CD8-positive, alpha-beta memory T cell (primary cell): ENCODE measurements around the gene FIGLA. TPM values are rescaled to one million over a fixed set of nuclear protein-coding genes. Genes with fewer than 3 reads are reported as not detected.
"Not testable (repeated sequence)": the region's sequence is repeated elsewhere in the genome, so short reads cannot be mapped to it uniquely, and the experiment has no call there.

ENCODE experiments used
- CTCF ChIA-PET: fragments of 350-600 bp; sonication (Branson Sonifier 250); formaldehyde crosslinking; loops from one replicate; lab custom pipeline; 2021; ENCODE audit warnings: antibody characterized with exemption; lab: Charles Lee
- POLR2A ChIA-PET: fragments of 350-600 bp; sonication (Branson Sonifier 250); formaldehyde crosslinking; loops from one replicate; lab custom pipeline; 2021; ENCODE audit warnings: antibody characterized with exemption; lab: Charles Lee
- DNase-seq, 5 donors: peaks; one replicate each; pipeline versions ENCODE4 v3.0.0 to v3.0.0-alpha.2; 2020 to 2022; ENCODE audit warnings: mixed read lengths in 1 of 5
- H3K27ac ChIP-seq: one replicate; pipeline ENCODE4 v1.7.0; 2013; ENCODE audit warnings: low read depth, mild to moderate bottlenecking, low read length, moderate library complexity
- H3K27me3 ChIP-seq: 2 replicates; pipeline ENCODE4 v1.7.0; 2013; ENCODE audit warnings: low read length, mild to moderate bottlenecking; ENCODE audit not compliant: insufficient read depth, poor library complexity, severe bottlenecking
- H3K36me3 ChIP-seq: 2 replicates; pipeline ENCODE4 v1.7.0; 2013; ENCODE audit warnings: mild to moderate bottlenecking, low read length, moderate library complexity; ENCODE audit not compliant: insufficient read depth
- H3K4me1 ChIP-seq: 2 replicates; pipeline ENCODE4 v1.7.0; 2013; ENCODE audit warnings: mild to moderate bottlenecking, low read length, moderate library complexity; ENCODE audit not compliant: insufficient read depth
- H3K4me3 ChIP-seq: 2 replicates; pipeline ENCODE4 v1.7.0; 2013; ENCODE audit warnings: mild to moderate bottlenecking, low read length
- H3K9me3 ChIP-seq: 2 replicates; pipeline ENCODE4 v1.7.0; 2013; ENCODE audit warnings: mild to moderate bottlenecking, low read length
- H3K27ac Mint-ChIP-seq, 8 donors: one replicate each; pipeline ENCODE4 v1.8.0; 2020 to 2021; ENCODE audit warnings: mixed read lengths in 8 of 8, mild to moderate bottlenecking in 6 of 8, inconsistent platforms in 3 of 8, moderate library complexity in 3 of 8
- H3K27me3 Mint-ChIP-seq, 2 donors: one replicate each; pipeline ENCODE4 v1.8.0; 2020 to 2021; ENCODE audit warnings: mixed read lengths in 2 of 2, mild to moderate bottlenecking in 1 of 2, moderate library complexity in 1 of 2
- H3K36me3 Mint-ChIP-seq, 3 donors: one replicate each; pipeline ENCODE4 v1.8.0; 2020 to 2021; ENCODE audit warnings: mixed read lengths in 3 of 3, inconsistent platforms in 1 of 3, mild to moderate bottlenecking in 1 of 3
- H3K4me1 Mint-ChIP-seq, 3 donors: one replicate each; pipeline ENCODE4 v1.8.0; 2020 to 2021; ENCODE audit warnings: mixed read lengths in 3 of 3, inconsistent platforms in 1 of 3, mild to moderate bottlenecking in 1 of 3
- H3K4me3 Mint-ChIP-seq, 7 donors: one replicate each; pipeline ENCODE4 v1.8.0; 2020 to 2021; ENCODE audit warnings: mixed read lengths in 7 of 7, mild to moderate bottlenecking in 6 of 7, moderate library complexity in 4 of 7, inconsistent platforms in 2 of 7
- H3K9me3 Mint-ChIP-seq, 5 donors: one replicate each; pipeline ENCODE4 v1.8.0; 2020 to 2022; ENCODE audit warnings: mixed read lengths in 5 of 5, mild to moderate bottlenecking in 3 of 5, moderate library complexity in 2 of 5, inconsistent platforms in 1 of 5
- polyA plus RNA-seq: library from polyadenylated mRNA; unstranded; fragments of 300-500 nt; fragmentation: Illumina TruSeq; gene quantifications from one replicate; pipeline ENCODE4 v1.2.3, GENCODE V29; 2021
- total RNA-seq, 2 experiments: library from RNA; stranded (reverse); gene quantifications; one replicate each; pipeline ENCODE4 v1.2.3, GENCODE V29; 2021

FIGLA gene
- total and polyA plus RNA-seq, 3 experiments from 2014 or later, result not detected

- Mint-ChIP-seq H3K27me3 (peaks cover 3 to 7% of the 10 kb centered on the region in 2 donors), H3K27ac (no peak overlapping the region)
Observed at GRCh38 chr2:70806013-70806412, 15.6 kb upstream of the FIGLA start.

GRCh38 chr2:70801607-70802263, 11.3 kb upstream of the FIGLA start:
- no peak overlapping the region for H3K27ac Mint-ChIP-seq
- H3K4me3 ChIP-seq, result no peak overlapping the region
- no peaks in the 10 kb centered on the region for H3K36me3 ChIP-seq
- no peaks in the 10 kb centered on the region for H3K27me3 ChIP-seq
- peaks cover 0 to 4% (median 0%) of the 10 kb centered on the region in 5 donors for H3K9me3 Mint-ChIP-seq
- H3K9me3 ChIP-seq, result no peaks in the 10 kb centered on the region
- no peak overlapping the region for H3K4me3 Mint-ChIP-seq
- no peak for DNase-seq
- H3K4me1 Mint-ChIP-seq, result no peaks in the 10 kb centered on the region
- H3K27me3 Mint-ChIP-seq, result peaks cover 8 to 16% of the 10 kb centered on the region in 2 donors
- no peak overlapping the region for H3K27ac ChIP-seq
- ChIA-PET CTCF (no interaction called here), POLR2A (no interaction called here)
- peaks cover 0 to 2% (median 0%) of the 10 kb centered on the region in 3 donors for H3K36me3 Mint-ChIP-seq
- H3K4me1 ChIP-seq, result no peaks in the 10 kb centered on the region

More at GRCh38 chr2:70806013-70806412, 15.6 kb upstream of the FIGLA start:
- Histone ChIP-seq H3K9me3 (no peaks in the 10 kb centered on the region), H3K36me3 (no peaks in the 10 kb centered on the region), H3K27me3 (no peaks in the 10 kb centered on the region), H3K4me3 (no peak overlapping the region), H3K4me1 (no peaks in the 10 kb centered on the region), H3K27ac (no peak overlapping the region)
- no peak for DNase-seq
- Mint-ChIP-seq H3K4me1 (no peaks in the 10 kb centered on the region), H3K9me3 (peaks cover 0 to 3% (median 0%) of the 10 kb centered on the region in 5 donors), H3K36me3 (no peaks in the 10 kb centered on the region), H3K4me3 (no peak overlapping the region)
- POLR2A ChIA-PET, result no interaction called here
- CTCF ChIA-PET, result interaction anchor here (0.9 kb wide), 1 partner anchor 9 kb away, joined by 3 read pairs; no protein-coding TSS in a partner anchor

GRCh38 chr2:70799706-70800105, 9.3 kb upstream of the FIGLA start:
- no peaks in the 10 kb centered on the region for H3K9me3 ChIP-seq
- ChIA-PET POLR2A (no interaction called here), CTCF (no interaction called here)
- H3K4me3 Mint-ChIP-seq, result no peak overlapping the region
- peaks cover 0 to 2% (median 0%) of the 10 kb centered on the region in 3 donors for H3K36me3 Mint-ChIP-seq
- no peaks in the 10 kb centered on the region for H3K4me1 Mint-ChIP-seq
- H3K36me3 ChIP-seq, result no peaks in the 10 kb centered on the region
- H3K4me3 ChIP-seq, result no peak overlapping the region
- no peaks in the 10 kb centered on the region for H3K4me1 ChIP-seq
- H3K27me3 Mint-ChIP-seq, result peaks cover 8 to 13% of the 10 kb centered on the region in 2 donors
- H3K27ac ChIP-seq, result no peak overlapping the region
- no peak for DNase-seq
- peaks cover 0 to 4% (median 0%) of the 10 kb centered on the region in 5 donors for H3K9me3 Mint-ChIP-seq
- no peaks in the 10 kb centered on the region for H3K27me3 ChIP-seq
- no peak overlapping the region for H3K27ac Mint-ChIP-seq

- H3K36me3 ChIP-seq, H3K27ac ChIP-seq, H3K4me1 Mint-ChIP-seq, H3K36me3 Mint-ChIP-seq, H3K27me3 ChIP-seq, H3K4me3 ChIP-seq, DNase-seq, CTCF ChIA-PET, H3K9me3 ChIP-seq, H3K4me3 Mint-ChIP-seq, POLR2A ChIA-PET, H3K4me1 ChIP-seq, H3K9me3 Mint-ChIP-seq: not testable (repeated sequence)
- Mint-ChIP-seq H3K27me3 (peaks cover 16 to 23% of the 10 kb centered on the region in 2 donors), H3K27ac (peak overlapping the region in 1 of 8 donors; percentile 3)
Observed at GRCh38 chr2:70797996-70798395, 7.6 kb upstream of the FIGLA start.

DNA sequence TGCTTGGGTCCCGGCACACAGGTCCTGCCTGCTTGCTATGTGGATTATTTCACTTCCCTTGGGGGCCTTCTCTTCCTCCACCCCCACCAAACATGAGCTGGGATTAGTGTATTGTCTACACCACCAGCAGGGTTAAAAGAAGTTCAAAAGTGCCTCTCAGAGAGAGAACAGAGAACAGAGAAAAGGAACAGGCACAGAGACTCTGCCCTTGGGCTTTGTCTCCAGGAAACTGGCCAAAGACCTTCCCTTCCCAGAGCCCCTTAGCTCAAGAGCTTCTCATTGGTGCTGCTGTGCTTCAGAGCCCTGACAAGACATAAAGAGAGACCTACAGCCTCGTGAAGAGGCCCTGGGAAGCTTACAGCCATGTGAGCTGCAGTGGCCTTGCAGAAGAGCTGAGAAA, 7.1 kb upstream of the FIGLA start:
- Histone ChIP-seq H3K9me3 (no peaks in the 10 kb centered on the region), H3K36me3 (no peaks in the 10 kb centered on the region), H3K4me1 (no peaks in the 10 kb centered on the region), H3K27ac (no peak overlapping the region), H3K27me3 (no peaks in the 10 kb centered on the region), H3K4me3 (no peak overlapping the region)
- H3K4me1 Mint-ChIP-seq, result no peaks in the 10 kb centered on the region
- ChIA-PET CTCF (interaction anchor here (1.2 kb wide), 1 partner anchor 24 kb away, joined by 3 read pairs; no protein-coding TSS in a partner anchor), POLR2A (no interaction called here)
- peaks cover 16 to 27% of the 10 kb centered on the region in 2 donors for H3K27me3 Mint-ChIP-seq
- H3K9me3 Mint-ChIP-seq, result peaks cover 0 to 4% (median 0%) of the 10 kb centered on the region in 5 donors
- H3K36me3 Mint-ChIP-seq, result peaks cover 0 to 2% (median 0%) of the 10 kb centered on the region in 3 donors
- no peak overlapping the region for H3K27ac Mint-ChIP-seq
- DNase-seq, result no peak
- H3K4me3 Mint-ChIP-seq, result no peak overlapping the region

DNA sequence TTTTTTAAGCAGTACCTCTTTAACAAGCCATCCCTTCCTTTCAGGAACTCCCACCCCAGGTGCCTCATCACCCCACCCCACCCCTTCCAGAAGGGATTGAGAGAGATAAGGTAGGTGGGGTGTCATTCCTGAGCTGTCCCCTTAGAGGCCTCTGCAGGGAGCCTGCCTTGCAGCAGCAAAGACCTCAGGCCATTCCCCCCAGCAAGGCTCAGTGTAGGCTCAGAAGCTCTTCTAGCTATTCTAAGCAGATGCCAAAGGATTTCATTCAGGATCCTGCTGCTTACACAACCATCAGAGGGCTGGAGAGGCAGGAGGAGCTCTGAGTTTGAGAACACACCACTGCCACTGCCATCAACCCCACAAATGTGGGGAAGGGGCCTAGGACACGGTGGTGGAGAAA, 5.8 kb upstream of the FIGLA start:
- H3K27ac Mint-ChIP-seq, result no peak overlapping the region
- no peak for DNase-seq
- Histone ChIP-seq H3K4me3 (no peak overlapping the region), H3K27ac (no peak overlapping the region), H3K9me3 (no peaks in the 10 kb centered on the region), H3K36me3 (no peaks in the 10 kb centered on the region), H3K4me1 (no peaks in the 10 kb centered on the region), H3K27me3 (no peaks in the 10 kb centered on the region)
- no peaks in the 10 kb centered on the region for H3K4me1 Mint-ChIP-seq
- H3K4me3 Mint-ChIP-seq, result no peak overlapping the region
- H3K9me3 Mint-ChIP-seq, result peaks cover 0 to 4% (median 0%) of the 10 kb centered on the region in 5 donors
- H3K27me3 Mint-ChIP-seq, result peaks cover 20 to 37% of the 10 kb centered on the region in 2 donors
- CTCF ChIA-PET, result interaction anchor here (1.0 to 1.2 kb wide), 2 partner anchors 9 to 23 kb away, joined by 3 read pairs; no protein-coding TSS in a partner anchor
- H3K36me3 Mint-ChIP-seq, result peaks cover 0 to 2% (median 0%) of the 10 kb centered on the region in 3 donors
- POLR2A ChIA-PET, result no interaction called here

- peaks cover 25 to 39% of the 10 kb centered on the region in 2 donors for H3K27me3 Mint-ChIP-seq
- no peak for DNase-seq
- no peak overlapping the region for H3K4me3 Mint-ChIP-seq
- ChIA-PET CTCF (no interaction called here), POLR2A (no interaction called here)
- no peaks in the 10 kb centered on the region for H3K27me3 ChIP-seq
- H3K9me3 Mint-ChIP-seq, result peaks cover 0 to 4% (median 0%) of the 10 kb centered on the region in 5 donors
- no peak overlapping the region for H3K27ac ChIP-seq
- peaks cover 0 to 2% (median 0%) of the 10 kb centered on the region in 3 donors for H3K36me3 Mint-ChIP-seq
- no peaks in the 10 kb centered on the region for H3K4me1 ChIP-seq
- no peak overlapping the region for H3K4me3 ChIP-seq
- peaks cover 0 to 4% (median 2%) of the 10 kb centered on the region in 3 donors for H3K4me1 Mint-ChIP-seq
- H3K36me3 ChIP-seq, result no peaks in the 10 kb centered on the region
- no peak overlapping the region for H3K27ac Mint-ChIP-seq
- no peaks in the 10 kb centered on the region for H3K9me3 ChIP-seq
Observed at GRCh38 chr2:70795164-70795995, 4.9 kb upstream of the FIGLA start.

DNA sequence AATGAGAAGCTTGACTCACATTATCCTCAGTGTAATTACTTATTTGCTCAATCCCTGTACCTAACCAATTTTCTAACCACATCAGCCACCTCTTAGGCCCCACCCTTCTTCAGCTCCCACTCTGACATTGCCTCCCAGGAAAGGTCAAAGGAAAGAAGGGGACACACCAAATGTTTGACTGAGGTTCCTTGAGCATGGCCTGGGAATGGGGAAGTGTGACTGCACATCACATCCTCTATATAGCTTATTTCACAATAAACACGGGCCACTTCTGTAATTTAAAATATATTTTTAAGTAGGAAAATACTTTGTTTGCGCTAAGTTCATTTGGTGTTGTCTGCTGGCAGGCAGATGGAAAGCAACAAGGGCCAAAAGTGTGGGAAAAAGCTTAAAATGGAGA, 3.0 kb upstream of the FIGLA start:
- POLR2A ChIA-PET, result no interaction called here
- H3K4me3 Mint-ChIP-seq, result no peak overlapping the region
- no peak for DNase-seq
- H3K27ac Mint-ChIP-seq, result no peak overlapping the region
- no peaks in the 10 kb centered on the region for H3K36me3 Mint-ChIP-seq
- CTCF ChIA-PET, result no interaction called here
- peaks cover 6 to 11% (median 7%) of the 10 kb centered on the region in 3 donors for H3K4me1 Mint-ChIP-seq
- H3K36me3 ChIP-seq, result no peaks in the 10 kb centered on the region
- no peak overlapping the region for H3K4me3 ChIP-seq
- peaks cover 11% of the 10 kb centered on the region for H3K27me3 ChIP-seq
- no peaks in the 10 kb centered on the region for H3K9me3 Mint-ChIP-seq
- H3K9me3 ChIP-seq, result no peaks in the 10 kb centered on the region
- H3K4me1 ChIP-seq, result peaks cover 10% of the 10 kb centered on the region
- H3K27me3 Mint-ChIP-seq, result peaks cover 27 to 44% of the 10 kb centered on the region in 2 donors
- no peak overlapping the region for H3K27ac ChIP-seq
